Measurements from ENCODE around the gene TBL2.
"Not testable (repeated sequence)": the region's sequence is repeated elsewhere in the genome, so short reads cannot be mapped to it uniquely, and the experiment has no call there.

Gene TBL2

GRCh38 chr7:73578342-73579128, at the start of gene TBL2:
Gene TBL2, minus strand, starts transcription at chr7:73578579. Its CDS starts 30 bp downstream, at chr7:73578549.
- FAIRE-seq = no peak

GRCh38 chr7:73626814-73627213, 48.4 kb upstream of the TBL2 start:
- no peak for TF ChIP-seq POLR2A (IDR thresholded peaks at IDR 0.05; ENCODE audit: low read depth, low read length)
- DNase-seq (ENCODE audit: insufficient read length, low spot score) (no peak), FAIRE-seq (no peak)

More at GRCh38 chr7:73578342-73579128, at the start of gene TBL2:
- DNase-seq (ENCODE audit: insufficient read length, low spot score) = peak; percentile 89
- peak; percentile 97 for TF ChIP-seq POLR2A (IDR thresholded peaks at IDR 0.05; ENCODE audit: low read depth, low read length)

GRCh38 chr7:73625276-73625675, 46.9 kb upstream of the TBL2 start:
- DNase-seq (ENCODE audit: insufficient read length, low spot score) (no peak), FAIRE-seq (no peak)
- TF ChIP-seq POLR2A (IDR thresholded peaks at IDR 0.05; ENCODE audit: low read depth, low read length) = no peak

GRCh38 chr7:73624669-73625001, 46.3 kb upstream of the TBL2 start:
- DNase-seq (ENCODE audit: insufficient read length, low spot score) = no peak
- FAIRE-seq = no peak
- no peak for TF ChIP-seq POLR2A (IDR thresholded peaks at IDR 0.05; ENCODE audit: low read depth, low read length)

GRCh38 chr7:73623798-73624668, 45.7 kb upstream of the TBL2 start, which contains the start of gene MLXIPL:
Gene MLXIPL, minus strand, starts transcription at chr7:73624522. Its CDS starts 30 bp downstream, at chr7:73624492.
- no peak for TF ChIP-seq POLR2A (IDR thresholded peaks at IDR 0.05; ENCODE audit: low read depth, low read length)
- FAIRE-seq (no peak), DNase-seq (ENCODE audit: insufficient read length, low spot score) (no peak)

- no peak for TF ChIP-seq POLR2A (IDR thresholded peaks at IDR 0.05; ENCODE audit: low read depth, low read length)
- DNase-seq (ENCODE audit: insufficient read length, low spot score) = no peak
- FAIRE-seq = no peak
These were observed 44.8 kb upstream of the TBL2 start for GRCh38 chr7:73622909-73623797.

GRCh38 chr7:73622527-73622908, 44.1 kb upstream of the TBL2 start:
- no peak for DNase-seq (ENCODE audit: insufficient read length, low spot score)
- FAIRE-seq = no peak

GRCh38 chr7:73621168-73622063, 43.0 kb upstream of the TBL2 start:
- DNase-seq (ENCODE audit: insufficient read length, low spot score) = no peak
- FAIRE-seq = no peak
- no peak for TF ChIP-seq POLR2A (IDR thresholded peaks at IDR 0.05; ENCODE audit: low read depth, low read length)

More at GRCh38 chr7:73622527-73622908, 44.1 kb upstream of the TBL2 start:
- TF ChIP-seq POLR2A (IDR thresholded peaks at IDR 0.05; ENCODE audit: low read depth, low read length) = no peak

- FAIRE-seq; DNase-seq (ENCODE audit: insufficient read length, low spot score): not testable (repeated sequence)
These were observed 41.0 kb upstream of the TBL2 start for GRCh38 chr7:73619394-73619793.

- no peak for FAIRE-seq
- TF ChIP-seq POLR2A (IDR thresholded peaks at IDR 0.05; ENCODE audit: low read depth, low read length) = no peak
- no peak for DNase-seq (ENCODE audit: insufficient read length, low spot score)
These were observed 40.2 kb upstream of the TBL2 start for GRCh38 chr7:73618538-73618937.

GRCh38 chr7:73617520-73617919, 39.1 kb upstream of the TBL2 start:
- not testable (repeated sequence) for FAIRE-seq; DNase-seq (ENCODE audit: insufficient read length, low spot score)

GRCh38 chr7:73615886-73616285, 37.5 kb upstream of the TBL2 start:
- TF ChIP-seq POLR2A (IDR thresholded peaks at IDR 0.05; ENCODE audit: low read depth, low read length) = no peak
- no peak for DNase-seq (ENCODE audit: insufficient read length, low spot score)
- FAIRE-seq = no peak

- not testable (repeated sequence) for FAIRE-seq; DNase-seq (ENCODE audit: insufficient read length, low spot score)
These were observed 36.6 kb upstream of the TBL2 start for GRCh38 chr7:73614937-73615336.
